GM12801 (cell line): ENCODE results near the gene SLX4IP.

Source experiments
- TF ChIP-seq, protein P1 (sequence below): IDR thresholded peaks from one replicate; pipeline ENCODE4 v1.5.1; 2011; ENCODE audit warnings: control low read depth; ENCODE audit not compliant: insufficient read length; ENCODE audit errors: extremely low read depth

The SLX4IP gene

DNA sequence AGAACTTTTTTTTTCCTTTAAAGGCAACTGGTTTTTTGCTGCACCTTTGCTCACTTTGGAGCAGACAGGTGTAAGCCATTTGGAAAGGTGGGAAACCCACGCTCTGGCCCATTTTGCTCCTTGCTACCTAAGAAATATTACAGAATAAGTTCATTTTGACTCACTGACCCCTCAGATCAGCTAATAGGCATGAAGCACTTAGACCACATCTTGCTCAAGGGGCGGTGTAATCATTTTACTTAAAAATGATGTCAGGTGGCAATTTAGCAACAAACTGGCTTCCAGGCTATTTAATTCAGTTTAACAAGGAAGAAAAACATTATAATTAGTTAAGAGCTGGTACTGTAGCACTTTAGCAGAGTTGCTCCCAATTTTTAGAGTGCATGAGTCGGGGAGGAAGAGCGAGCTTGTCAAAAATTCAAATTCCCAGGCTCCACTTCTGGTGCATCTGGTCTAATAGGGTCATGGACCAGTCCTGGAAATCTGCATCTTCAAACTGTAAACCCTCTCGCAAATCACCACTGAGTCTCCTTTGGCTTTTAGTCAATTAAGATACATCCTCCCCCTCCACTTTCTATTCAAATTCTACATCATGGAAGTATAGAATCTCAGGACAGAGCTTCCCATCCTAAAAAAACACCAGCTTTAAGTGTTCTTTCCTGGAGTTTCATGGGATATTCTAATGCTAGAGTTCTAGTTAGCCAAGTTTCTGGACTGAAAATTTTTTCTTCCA lies 200.5 kb downstream of the SLX4IP start:
- TF ChIP-seq, protein P1, sequence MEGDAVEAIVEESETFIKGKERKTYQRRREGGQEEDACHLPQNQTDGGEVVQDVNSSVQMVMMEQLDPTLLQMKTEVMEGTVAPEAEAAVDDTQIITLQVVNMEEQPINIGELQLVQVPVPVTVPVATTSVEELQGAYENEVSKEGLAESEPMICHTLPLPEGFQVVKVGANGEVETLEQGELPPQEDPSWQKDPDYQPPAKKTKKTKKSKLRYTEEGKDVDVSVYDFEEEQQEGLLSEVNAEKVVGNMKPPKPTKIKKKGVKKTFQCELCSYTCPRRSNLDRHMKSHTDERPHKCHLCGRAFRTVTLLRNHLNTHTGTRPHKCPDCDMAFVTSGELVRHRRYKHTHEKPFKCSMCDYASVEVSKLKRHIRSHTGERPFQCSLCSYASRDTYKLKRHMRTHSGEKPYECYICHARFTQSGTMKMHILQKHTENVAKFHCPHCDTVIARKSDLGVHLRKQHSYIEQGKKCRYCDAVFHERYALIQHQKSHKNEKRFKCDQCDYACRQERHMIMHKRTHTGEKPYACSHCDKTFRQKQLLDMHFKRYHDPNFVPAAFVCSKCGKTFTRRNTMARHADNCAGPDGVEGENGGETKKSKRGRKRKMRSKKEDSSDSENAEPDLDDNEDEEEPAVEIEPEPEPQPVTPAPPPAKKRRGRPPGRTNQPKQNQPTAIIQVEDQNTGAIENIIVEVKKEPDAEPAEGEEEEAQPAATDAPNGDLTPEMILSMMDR: no peak

DNA sequence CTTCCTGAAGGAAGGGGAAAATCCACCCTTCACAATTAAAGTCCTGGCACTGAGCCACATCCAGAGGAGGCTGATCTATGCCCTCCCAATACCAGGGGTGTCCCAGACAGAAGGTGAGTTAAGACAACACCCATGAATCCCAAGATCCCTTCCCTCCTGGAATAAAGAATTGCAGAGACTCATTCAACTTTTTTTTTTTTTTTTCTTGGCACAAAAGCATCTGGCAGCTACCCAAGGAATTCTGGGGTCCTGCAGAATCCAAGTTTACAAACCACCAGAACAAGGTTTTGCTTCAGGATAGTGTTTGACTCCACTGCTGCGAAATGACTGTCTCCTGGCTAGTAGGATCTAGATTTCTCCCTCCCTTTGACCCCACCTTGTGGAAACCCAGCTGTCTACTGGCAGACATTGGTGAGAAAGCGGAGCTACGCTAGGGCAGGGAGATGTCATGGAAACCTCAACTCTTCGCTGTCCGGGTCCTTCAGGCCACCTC lies 201.3 kb downstream of the SLX4IP start:
- TF ChIP-seq, protein P1: no peak

DNA sequence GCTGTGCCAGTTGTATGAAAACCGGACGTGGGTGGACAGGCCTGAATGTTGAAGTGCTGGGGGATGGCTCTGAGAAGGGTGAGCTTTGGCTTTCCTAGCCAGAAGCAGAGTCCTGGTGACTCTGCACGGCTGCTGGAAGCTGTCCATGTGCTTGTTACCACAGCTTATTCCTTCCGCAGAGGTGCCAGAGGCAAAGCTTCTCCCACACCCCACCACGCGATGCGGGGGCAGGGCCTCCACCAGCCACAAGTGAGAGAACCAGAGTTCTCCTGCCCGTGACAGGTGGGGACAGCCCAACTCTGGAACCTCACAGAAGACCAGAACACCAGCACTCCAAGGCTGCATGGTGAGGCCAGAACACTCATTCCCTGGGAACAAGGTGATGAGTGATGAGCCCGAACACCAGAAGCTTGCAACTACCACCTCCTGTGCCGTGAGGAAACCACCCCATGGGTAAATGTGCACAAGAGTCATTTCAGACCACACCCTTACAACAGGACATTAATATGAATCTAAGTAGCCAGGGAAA lies 202.0 kb downstream of the SLX4IP start:
- TF ChIP-seq, protein P1: no peak

DNA sequence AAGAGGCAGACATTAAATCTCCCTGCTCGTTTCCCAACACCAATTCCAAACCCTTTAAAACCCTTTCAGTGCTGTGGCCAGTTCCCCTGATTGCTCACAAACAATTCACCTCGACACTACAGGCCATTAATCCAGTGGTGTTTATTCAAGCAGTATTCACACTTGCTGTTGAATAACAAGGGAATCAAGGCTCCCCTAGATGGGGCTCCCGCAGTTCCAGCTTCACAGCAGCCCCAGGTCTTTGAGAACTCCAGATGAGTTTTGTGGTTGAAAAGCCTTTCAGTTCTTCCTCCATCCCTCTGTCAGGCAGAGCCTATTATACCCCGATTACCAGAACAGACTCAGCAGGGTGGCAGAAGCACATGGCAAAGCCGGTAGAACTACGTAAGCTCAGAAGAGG lies 202.5 kb downstream of the SLX4IP start:
- TF ChIP-seq, protein P1: no peak

DNA sequence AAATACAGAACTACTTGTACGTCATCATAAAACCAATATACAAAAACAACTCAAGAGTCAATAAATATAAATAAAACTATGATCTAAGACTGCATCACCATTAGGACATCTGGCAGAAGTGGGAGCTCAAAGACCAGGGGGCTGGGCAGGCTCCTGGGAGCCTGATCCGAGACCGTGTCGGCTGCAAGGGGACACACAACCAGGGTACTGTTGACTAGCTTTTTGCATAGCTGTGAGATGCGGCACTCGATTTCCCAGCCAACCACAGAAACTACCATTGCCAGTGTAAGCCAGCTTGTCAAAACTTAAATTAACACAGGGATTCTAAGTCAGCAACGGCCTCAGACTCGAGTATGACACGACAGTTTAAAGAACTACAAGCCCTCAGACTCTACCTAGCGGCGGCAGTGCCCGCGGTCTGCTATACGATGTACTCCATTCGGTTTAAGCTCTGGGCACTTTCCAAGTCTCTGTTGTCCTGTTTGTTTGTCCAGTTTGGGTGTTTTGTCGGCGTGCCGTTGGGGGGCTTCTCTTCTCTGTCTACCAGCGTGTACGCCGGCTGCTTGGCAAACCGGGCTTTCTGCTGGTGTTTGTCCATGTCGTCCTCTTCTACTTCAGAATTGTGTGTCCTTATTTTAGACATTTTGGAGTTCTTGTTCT lies 204.1 kb downstream of the SLX4IP start:
- TF ChIP-seq, protein P1: no peak

DNA sequence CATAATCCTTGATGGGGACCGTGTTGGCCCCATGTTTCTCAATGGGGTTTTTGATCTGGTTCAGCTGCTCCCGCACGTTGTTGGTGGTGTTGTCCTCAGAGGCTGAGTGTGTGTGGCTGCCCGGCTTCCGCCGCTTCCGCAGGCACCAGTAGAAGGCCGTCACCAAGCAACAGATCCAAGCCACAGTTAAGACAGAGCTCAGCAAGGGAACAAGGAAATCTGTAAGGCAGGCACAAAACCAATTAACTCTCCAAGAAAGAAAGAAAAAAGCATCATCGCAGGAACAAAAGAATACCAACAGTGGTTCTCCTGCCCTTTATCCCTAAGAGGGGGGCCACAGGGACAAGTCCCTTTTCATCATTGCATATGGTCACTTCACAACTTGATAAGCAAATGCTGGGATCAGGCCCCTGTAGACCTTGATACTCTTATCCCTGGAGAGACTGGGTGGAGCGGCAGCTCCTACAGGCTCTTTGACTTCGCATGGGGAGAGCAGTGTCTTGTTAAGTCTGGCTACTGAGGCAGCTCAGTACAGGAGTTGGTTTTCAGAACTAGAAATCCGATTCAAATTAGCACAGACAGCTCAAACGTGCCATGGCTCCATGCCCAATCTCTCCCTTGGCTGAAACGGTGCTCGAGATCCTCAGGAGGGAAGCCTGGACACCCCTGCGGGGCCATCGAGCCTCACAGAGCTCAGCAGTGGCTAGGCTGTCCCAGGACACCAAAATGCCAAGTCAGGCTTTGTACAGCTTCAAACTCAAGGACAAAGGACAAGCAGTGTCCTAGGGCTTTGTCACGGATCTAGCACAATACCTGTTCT lies 204.8 kb downstream of the SLX4IP start:
- TF ChIP-seq, protein P1: no peak

DNA sequence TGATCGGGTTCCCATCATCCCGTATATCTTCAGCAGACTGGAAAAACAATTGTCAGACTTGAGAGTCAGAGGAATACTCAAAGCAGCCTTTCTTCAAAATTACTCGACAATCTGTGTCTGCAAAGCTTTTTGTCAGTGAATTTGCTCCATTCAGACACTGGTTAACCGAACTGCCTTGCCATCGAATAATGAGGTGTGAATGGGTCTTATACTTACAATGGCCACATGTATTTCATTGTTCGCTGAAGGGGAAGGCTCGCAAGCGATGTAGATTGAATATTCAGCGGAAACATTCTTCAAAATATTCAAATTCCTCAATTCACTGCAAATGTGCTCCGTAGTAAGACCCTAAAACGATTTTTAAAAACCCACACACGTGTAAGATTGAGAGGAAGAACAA lies 205.8 kb downstream of the SLX4IP start:
- TF ChIP-seq, protein P1: no peak
